Activated T-helper 1 cell treated with anti-CD3 and anti-CD28 coated beads, Interleukin-2, amount 50 U/mL, for 16 hours (primary cell): ENCODE results near the gene TOP3B.

Experiments
- DNase-seq, 2 donors: peaks; one replicate each; pipeline ENCODE4 v3.0.0-alpha.2; 2020; ENCODE audit warnings: low read depth in 1 of 2, low spot score in 1 of 2

The TOP3B gene

GRCh38 chr22:22013559-22014284 is 31.1 kb upstream of the TOP3B start:
- DNase-seq, result no peak

- no peak for DNase-seq
These were observed 29.4 kb upstream of the TOP3B start for GRCh38 chr22:22011964-22012363.

- no peak for DNase-seq
These were observed 27.8 kb upstream of the TOP3B start for GRCh38 chr22:22010358-22010757.

GRCh38 chr22:22009661-22010060 is 27.1 kb upstream of the TOP3B start:
- DNase-seq, result no peak

DNA sequence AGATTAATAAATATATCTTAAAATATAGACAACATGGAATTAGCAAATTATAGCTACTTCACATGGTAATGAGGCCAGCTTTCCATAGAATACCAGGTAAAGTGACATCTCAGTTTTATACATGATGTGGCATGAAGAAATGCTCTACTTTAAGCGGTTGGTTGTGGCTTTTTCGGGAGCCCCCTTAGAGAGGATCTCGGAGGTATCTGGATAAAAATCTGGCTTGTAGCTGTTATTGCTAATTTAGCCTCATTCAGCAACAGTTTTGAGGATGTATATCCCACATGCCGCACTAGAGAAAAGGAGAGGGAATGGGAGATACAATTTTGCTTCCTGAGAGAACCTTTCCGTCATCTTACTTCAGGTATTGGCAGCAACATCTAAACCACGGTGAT is 24.0 kb upstream of the TOP3B start:
- no peak for DNase-seq

DNA sequence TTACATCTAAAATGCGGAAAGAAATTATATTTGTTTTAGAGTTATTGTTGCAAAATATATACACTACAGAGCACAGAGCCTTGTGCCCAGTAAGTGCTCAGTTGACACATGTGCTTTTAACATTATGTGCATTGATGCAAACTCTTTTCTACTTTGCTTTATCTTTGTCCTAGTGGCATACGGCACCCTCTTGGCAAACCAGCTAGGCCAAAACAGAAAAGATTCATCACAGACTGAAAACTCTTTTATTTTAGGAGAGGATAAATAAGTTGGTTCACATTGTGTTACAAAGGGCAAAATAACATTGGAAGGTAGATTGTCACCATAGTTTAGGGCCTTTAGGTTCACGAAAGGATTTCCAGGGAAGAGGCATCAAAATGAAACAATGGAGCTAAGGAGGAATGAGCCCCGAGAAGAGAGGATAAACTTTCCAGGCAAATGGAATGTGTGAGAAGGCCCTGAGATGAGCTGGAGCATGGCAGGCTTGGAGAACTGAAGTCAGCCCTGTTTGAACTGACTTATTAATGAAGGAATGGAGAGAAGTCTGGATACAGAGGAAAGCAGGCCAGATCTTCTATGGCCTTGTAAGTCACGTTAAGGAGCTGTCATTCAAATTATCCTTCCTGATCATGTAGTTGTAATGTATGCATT is 23.5 kb upstream of the TOP3B start:
- DNase-seq, result no peak

- no peak for DNase-seq
These were observed 20.6 kb upstream of the TOP3B start for GRCh38 chr22:22003233-22003632.

GRCh38 chr22:22002526-22003055 is 20.0 kb upstream of the TOP3B start:
- DNase-seq, result no peak

DNA sequence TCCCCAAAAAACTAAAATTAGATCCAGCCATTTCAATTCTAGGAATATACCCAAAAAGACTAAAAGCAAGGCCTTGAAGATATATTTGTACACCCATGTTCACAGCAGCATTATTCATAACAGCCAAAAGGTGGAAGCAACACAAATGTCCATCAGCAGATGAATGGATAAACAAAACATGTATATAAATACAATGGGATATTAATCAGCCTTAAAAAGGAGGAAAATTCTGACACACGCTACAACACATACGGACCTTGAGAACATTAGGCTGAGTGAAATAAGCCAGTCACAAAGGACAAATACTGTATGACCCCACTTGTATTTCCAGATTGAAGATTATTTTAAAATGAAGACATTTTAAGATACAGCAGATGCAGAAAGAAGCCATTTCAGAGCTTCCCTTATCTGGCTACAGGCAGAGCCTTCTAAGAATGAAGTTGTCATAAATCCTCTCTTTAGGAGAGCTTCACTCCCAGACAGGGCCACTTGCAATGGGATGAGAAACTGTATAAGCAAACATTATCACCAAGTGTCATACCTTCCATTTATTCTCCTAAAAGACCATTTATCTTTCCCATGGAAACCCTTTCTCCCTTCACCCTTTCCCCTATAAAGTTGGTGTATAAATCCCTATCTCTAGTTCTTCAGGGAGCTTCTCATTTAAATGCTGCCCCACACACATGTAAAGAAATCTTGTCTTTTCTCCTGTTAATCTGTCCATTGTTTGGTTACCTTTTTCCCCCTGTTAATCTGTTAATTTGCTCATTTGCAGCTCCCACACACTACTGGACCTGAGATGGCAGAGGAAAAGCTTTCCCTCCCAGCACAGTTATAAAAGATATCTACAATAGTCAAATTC is 19.3 kb upstream of the TOP3B start:
- DNase-seq, result no peak

GRCh38 chr22:21998595-21999247 is 16.1 kb upstream of the TOP3B start:
- no peak for DNase-seq

GRCh38 chr22:21996175-21996720 is 13.7 kb upstream of the TOP3B start:
- no peak for DNase-seq

DNA sequence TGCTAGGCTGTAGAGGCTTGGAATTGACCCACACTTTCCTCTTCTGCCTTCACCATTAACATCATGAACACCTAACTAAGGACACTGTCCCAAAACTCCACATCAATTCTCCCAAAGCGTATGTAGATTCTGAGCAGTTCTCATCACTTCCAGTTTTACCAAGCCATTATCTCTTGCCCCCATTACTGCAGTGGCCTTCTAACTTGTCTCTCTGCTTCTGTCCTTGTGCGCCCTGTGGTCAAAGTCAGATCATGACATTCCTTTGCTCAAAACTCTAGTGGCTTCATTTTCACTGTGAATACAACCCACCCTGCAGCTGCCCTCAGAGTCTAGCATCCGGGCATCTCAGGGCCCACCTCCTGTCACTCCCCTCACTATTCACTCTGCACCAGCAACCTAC is 13.1 kb upstream of the TOP3B start:
- DNase-seq, result no peak

- no peak for DNase-seq
These were observed 12.4 kb upstream of the TOP3B start for GRCh38 chr22:21994881-21995444.

DNA sequence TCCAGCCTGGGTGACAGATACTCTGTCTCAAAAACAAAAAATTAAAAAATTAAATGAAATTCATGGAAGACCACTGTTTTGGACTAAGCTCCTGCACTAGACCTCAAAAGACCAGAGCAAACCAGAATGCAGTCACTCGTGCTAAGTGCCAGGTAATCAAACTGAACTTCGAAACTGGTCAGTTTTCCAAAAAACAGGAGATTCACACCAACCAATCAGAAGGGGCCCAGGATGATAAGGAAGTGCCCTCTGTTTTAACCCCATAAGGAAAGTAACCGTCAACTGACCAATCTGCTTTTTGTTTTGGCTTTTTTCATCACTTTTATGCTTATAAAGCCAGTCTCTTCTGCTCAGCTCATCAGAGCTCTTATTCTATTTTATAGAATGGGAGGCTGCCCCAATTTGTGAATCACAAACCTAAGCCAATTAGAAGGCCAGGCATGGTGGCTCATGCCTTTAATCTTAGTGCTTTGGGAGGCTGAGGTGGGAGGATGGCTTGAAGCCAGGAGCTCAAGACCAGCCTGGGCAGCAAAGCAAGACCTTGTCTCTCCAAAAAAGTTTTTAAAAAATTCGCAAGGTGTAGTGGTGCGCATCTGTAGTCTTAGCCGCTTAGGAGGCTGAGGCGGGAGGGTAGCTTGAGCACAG is 10.1 kb upstream of the TOP3B start:
- no peak for DNase-seq

- DNase-seq, result no peak
These were observed 9.2 kb upstream of the TOP3B start for GRCh38 chr22:21991774-21992173.

DNA sequence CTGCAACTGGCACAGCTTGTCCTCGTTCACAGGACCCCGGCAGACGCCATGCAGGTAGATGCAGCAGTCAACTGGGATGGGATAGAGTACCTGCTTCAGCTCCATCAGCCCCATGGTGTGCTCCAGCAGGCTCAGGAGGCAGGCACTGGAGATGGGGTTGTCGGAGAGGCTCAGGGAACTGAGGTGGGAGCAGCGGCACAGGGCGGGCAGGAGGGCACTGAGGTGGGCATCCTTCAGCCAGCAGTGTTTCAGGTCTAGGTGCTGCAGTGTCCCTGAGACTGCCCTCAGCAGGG is 8.7 kb upstream of the TOP3B start:
- DNase-seq, result no peak

DNA sequence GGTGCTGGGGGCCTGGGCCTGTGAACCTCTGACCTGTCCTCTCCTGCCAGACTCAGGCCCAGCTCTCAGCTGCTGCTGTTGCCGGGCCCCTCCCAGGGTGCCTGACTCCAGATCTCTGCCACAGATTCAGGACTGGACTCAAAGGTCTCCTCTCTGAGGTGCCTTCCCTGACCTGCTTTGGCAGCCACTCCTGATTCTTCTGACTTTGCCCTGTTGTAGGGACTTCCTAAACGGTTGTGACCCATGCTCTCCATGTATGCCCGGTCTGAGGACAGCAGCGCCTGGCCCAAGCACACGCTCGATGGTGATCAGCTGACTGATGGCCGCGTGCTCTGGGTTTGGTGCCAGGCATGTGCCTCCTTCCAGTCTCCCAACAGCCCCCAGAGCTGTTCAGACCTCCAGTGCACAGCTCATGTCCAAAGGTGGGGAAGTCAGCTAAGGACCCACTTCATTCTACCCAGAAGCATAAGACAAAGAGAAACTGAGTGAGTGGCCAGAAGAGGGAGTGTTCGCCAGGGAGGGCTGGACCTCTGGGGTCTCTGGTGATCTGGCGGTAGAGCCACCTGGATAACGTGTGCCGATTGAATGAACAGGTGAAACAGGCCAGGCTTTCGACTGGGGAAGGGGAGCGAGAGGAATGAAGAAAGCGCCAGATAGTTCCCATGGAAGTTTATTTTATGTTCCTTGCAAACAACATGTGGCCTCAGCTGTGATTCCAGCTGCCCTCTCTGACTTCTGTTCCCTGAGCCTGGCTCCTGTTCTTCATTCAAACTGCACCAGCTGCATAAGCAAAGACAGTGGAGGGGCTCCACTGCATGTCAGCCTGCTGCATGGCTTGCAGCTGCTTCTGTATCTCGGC is 8.1 kb upstream of the TOP3B start:
- no peak for DNase-seq

GRCh38 chr22:21989049-21989448 is 6.5 kb upstream of the TOP3B start:
- no peak for DNase-seq

DNA sequence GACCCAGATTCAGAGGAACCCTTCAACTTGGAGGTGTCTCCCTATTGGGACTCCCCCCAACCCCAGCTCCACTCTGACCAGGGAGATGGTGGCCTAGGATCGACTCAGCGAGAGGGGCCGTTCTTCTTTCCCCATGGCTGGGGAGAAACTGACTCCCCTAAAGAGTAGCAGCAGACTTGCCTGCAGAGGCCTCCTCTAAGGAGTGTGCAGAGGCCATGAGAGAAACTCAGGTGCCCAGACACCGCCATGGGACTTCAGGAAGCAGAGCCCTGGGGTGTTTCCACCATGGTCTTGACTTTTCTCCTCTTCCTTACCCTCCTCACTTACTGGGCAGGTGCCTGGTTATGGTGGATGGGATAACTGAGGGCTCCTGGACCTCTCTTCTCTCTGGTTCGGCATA is 2.6 kb upstream of the TOP3B start:
- DNase-seq, result no peak
